HepG2 (cell line): ENCODE measurements around the gene PRM2. TPM values are rescaled to one million over a fixed set of nuclear protein-coding genes. Genes with fewer than 3 reads are reported as not detected.

ENCODE experiments used
- ELF1 ChIP-seq: sonication (generic); formaldehyde crosslinking; IDR thresholded peaks from 2 replicates; pipeline ENCODE4 v1.4.0; 2020; ENCODE audit warnings: missing genetic modification reagents
- HNF1B ChIP-seq: sonication (generic); formaldehyde crosslinking; IDR thresholded peaks from 2 replicates; pipeline ENCODE4 v1.5.1; 2020; ENCODE audit warnings: mild to moderate bottlenecking, moderate library complexity, missing genetic modification reagents
- KDM6A ChIP-seq: IDR thresholded peaks from 2 replicates; pipeline ENCODE4 v1.6.1; 2016; ENCODE audit warnings: low read depth
- MED1 ChIP-seq: sonication (generic); formaldehyde crosslinking; IDR thresholded peaks from 2 replicates; pipeline ENCODE4 v1.4.0; 2020; ENCODE audit warnings: missing genetic modification reagents
- MLLT10 ChIP-seq: sonication (generic); formaldehyde crosslinking; IDR thresholded peaks from 2 replicates; pipeline ENCODE4 v1.4.0; 2020; ENCODE audit warnings: missing genetic modification reagents
- NFIB ChIP-seq: sonication (generic); formaldehyde crosslinking; IDR thresholded peaks from 2 replicates; pipeline ENCODE4 v1.9.0; 2021; ENCODE audit warnings: missing genetic modification reagents, mild to moderate bottlenecking, borderline replicate concordance
- RNF2 ChIP-seq: fragments of 450-650 bp; conservative IDR thresholded peaks from 2 replicates; pipeline ENCODE4 v1.6.1; 2016; ENCODE audit warnings: low read depth
- SMAD9 ChIP-seq: sonication (generic); formaldehyde crosslinking; IDR thresholded peaks from 2 replicates; pipeline ENCODE4 v1.5.1; 2020; ENCODE audit warnings: mild to moderate bottlenecking, missing genetic modification reagents
- TFE3 ChIP-seq: IDR thresholded peaks from 2 replicates; pipeline ENCODE4 v1.6.1; 2016
- TRIM24 ChIP-seq: sonication (generic); formaldehyde crosslinking; IDR thresholded peaks from 2 replicates; pipeline ENCODE4 v1.8.0; 2022; ENCODE audit warnings: mild to moderate bottlenecking, missing genetic modification reagents
- ZBTB42 ChIP-seq: sonication (generic); formaldehyde crosslinking; IDR thresholded peaks from 2 replicates; pipeline ENCODE4 v1.5.0; 2020; ENCODE audit warnings: mild to moderate bottlenecking, missing genetic modification reagents
- ZNF10 ChIP-seq: sonication (generic); formaldehyde crosslinking; IDR thresholded peaks from 2 replicates; pipeline ENCODE4 v1.4.0; 2020; ENCODE audit warnings: mild to moderate bottlenecking, low read depth, missing genetic modification reagents, borderline replicate concordance
- ZNF205 ChIP-seq: IDR thresholded peaks from 2 replicates; pipeline ENCODE4 v1.6.1; 2018; ENCODE audit warnings: missing biosample characterization, missing genetic modification reagents
- ZNF383 ChIP-seq: sonication (generic); formaldehyde crosslinking; IDR thresholded peaks from 2 replicates; pipeline ENCODE4 v1.4.0; 2020; ENCODE audit warnings: missing genetic modification reagents, mild to moderate bottlenecking, borderline replicate concordance
- ZNF451 ChIP-seq: sonication (generic); formaldehyde crosslinking; IDR thresholded peaks from 2 replicates; pipeline ENCODE4 v1.5.0; 2020; ENCODE audit warnings: mild to moderate bottlenecking, missing genetic modification reagents
- ZNF605 ChIP-seq: sonication (generic); formaldehyde crosslinking; IDR thresholded peaks from 2 replicates; pipeline ENCODE4 v1.8.0; 2022; ENCODE audit warnings: mild to moderate bottlenecking, missing genetic modification reagents
- ZNF652 ChIP-seq: IDR thresholded peaks from 2 replicates; pipeline ENCODE4 v1.6.1; 2016; ENCODE audit warnings: low read depth, borderline replicate concordance
- ZNF790 ChIP-seq: sonication (generic); formaldehyde crosslinking; IDR thresholded peaks from 2 replicates; pipeline ENCODE4 v1.8.0; 2022; ENCODE audit warnings: missing genetic modification reagents, mild to moderate bottlenecking, borderline replicate concordance
- ZNF800 ChIP-seq: sonication (generic); formaldehyde crosslinking; IDR thresholded peaks from 2 replicates; pipeline ENCODE4 v1.4.0; 2020; ENCODE audit warnings: missing genetic modification reagents
- polyA plus RNA-seq, 8 experiments: library from polyadenylated mRNA; depleted of rRNA in 3 of 8; stranded (reverse) in 7 of 8; unstranded in 1 of 8; fragments of >200 nt; fragmentation: Illumina TruSeq in 4 of 8; extraction: Trizol in 4 of 8; gene quantifications; 2 replicates each; pipeline versions ENCODE4 v1.2.1 to v1.2.3, GENCODE V29; 2011 to 2016; ENCODE audit warnings: low read depth in 4 of 8, missing spikeins in 1 of 8, mixed read lengths in 1 of 8; ENCODE audit not compliant: insufficient read depth in 1 of 8
- total RNA-seq, 5 experiments: library from RNA; depleted of rRNA; stranded (reverse); fragments of >200 nt; fragmentation: Illumina TruSeq; extraction: Trizol; gene quantifications; 2 replicates each; pipeline ENCODE4 v1.2.3, GENCODE V29; 2016; ENCODE audit warnings: low read depth in 1 of 5
- TF ChIP-seq, protein P1 (sequence below): sonication (generic); formaldehyde crosslinking; IDR thresholded peaks from 2 replicates; pipeline ENCODE4 v1.4.0; 2020; ENCODE audit warnings: missing genetic modification reagents
- TF ChIP-seq, protein P2 (sequence below): sonication (generic); formaldehyde crosslinking; IDR thresholded peaks from 2 replicates; pipeline ENCODE4 v1.5.0; 2020; ENCODE audit warnings: mild to moderate bottlenecking, missing genetic modification reagents, borderline replicate concordance

Gene PRM2
- total and polyA plus RNA-seq, 2 of the 13 experiments (the other 11 are each of a cell fraction or from before 2014, with no cell fraction given): 0.54 TPM; not detected in 1

- TF ChIP-seq, protein P1, sequence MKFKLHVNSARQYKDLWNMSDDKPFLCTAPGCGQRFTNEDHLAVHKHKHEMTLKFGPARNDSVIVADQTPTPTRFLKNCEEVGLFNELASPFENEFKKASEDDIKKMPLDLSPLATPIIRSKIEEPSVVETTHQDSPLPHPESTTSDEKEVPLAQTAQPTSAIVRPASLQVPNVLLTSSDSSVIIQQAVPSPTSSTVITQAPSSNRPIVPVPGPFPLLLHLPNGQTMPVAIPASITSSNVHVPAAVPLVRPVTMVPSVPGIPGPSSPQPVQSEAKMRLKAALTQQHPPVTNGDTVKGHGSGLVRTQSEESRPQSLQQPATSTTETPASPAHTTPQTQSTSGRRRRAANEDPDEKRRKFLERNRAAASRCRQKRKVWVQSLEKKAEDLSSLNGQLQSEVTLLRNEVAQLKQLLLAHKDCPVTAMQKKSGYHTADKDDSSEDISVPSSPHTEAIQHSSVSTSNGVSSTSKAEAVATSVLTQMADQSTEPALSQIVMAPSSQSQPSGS (CRISPR knock-in tag): no peak
- TF ChIP-seq NFIB (CRISPR knock-in tag): no peak
- TF ChIP-seq ZNF605 (CRISPR knock-in tag): no peak; the same call in 1 of the 2 replicates
- TF ChIP-seq ZNF383: peak; percentile 76; the same call in 1 of the 2 replicates
- no peak for TF ChIP-seq TFE3 (CRISPR knock-in tag)
- no peak for TF ChIP-seq MLLT10 (CRISPR knock-in tag)
- no peak for TF ChIP-seq ZNF652
- 0 out of 2 replicates have a peak, but pooled peaks have one; percentile 59 for TF ChIP-seq ZNF790
- TF ChIP-seq ELF1 (CRISPR knock-in tag): no peak
- no peak for TF ChIP-seq RNF2
- TF ChIP-seq KDM6A (CRISPR knock-in tag): no peak
- TF ChIP-seq HNF1B (CRISPR knock-in tag): peak; percentile 57; the same call in 1 of the 2 replicates
- no peak for TF ChIP-seq MED1 (CRISPR knock-in tag)
- no peak; the same call in 1 of the 2 replicates for TF ChIP-seq ZBTB42 (CRISPR knock-in tag)
- no peak for TF ChIP-seq SMAD9
- no peak; the same call in 1 of the 2 replicates for TF ChIP-seq ZNF800 (CRISPR knock-in tag)
- TF ChIP-seq, protein P2, sequence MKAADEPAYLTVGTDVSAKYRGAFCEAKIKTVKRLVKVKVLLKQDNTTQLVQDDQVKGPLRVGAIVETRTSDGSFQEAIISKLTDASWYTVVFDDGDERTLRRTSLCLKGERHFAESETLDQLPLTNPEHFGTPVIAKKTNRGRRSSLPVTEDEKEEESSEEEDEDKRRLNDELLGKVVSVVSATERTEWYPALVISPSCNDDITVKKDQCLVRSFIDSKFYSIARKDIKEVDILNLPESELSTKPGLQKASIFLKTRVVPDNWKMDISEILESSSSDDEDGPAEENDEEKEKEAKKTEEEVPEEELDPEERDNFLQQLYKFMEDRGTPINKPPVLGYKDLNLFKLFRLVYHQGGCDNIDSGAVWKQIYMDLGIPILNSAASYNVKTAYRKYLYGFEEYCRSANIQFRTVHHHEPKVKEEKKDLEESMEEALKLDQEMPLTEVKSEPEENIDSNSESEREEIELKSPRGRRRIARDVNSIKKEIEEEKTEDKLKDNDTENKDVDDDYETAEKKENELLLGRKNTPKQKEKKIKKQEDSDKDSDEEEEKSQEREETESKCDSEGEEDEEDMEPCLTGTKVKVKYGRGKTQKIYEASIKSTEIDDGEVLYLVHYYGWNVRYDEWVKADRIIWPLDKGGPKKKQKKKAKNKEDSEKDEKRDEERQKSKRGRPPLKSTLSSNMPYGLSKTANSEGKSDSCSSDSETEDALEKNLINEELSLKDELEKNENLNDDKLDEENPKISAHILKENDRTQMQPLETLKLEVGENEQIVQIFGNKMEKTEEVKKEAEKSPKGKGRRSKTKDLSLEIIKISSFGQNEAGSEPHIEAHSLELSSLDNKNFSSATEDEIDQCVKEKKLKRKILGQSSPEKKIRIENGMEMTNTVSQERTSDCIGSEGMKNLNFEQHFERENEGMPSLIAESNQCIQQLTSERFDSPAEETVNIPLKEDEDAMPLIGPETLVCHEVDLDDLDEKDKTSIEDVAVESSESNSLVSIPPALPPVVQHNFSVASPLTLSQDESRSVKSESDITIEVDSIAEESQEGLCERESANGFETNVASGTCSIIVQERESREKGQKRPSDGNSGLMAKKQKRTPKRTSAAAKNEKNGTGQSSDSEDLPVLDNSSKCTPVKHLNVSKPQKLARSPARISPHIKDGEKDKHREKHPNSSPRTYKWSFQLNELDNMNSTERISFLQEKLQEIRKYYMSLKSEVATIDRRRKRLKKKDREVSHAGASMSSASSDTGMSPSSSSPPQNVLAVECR: no peak
- TF ChIP-seq TRIM24 (CRISPR knock-in tag): no peak
- TF ChIP-seq ZNF205 (CRISPR knock-in tag): no peak; the same call in 1 of the 2 replicates
- no peak for TF ChIP-seq ZNF10
- no peak for TF ChIP-seq ZNF451 (CRISPR knock-in tag)
These were observed 19.6 kb downstream of the PRM2 start (continued) for GRCh38 chr16:11256661-11257130.
